HepG2 (cell line): ENCODE data around the gene GGA1. TPM values are rescaled to one million over a fixed set of nuclear protein-coding genes. Genes with fewer than 3 reads are reported as not detected.

Experiments
- ARNT2 ChIP-seq: sonication (generic); formaldehyde crosslinking; IDR thresholded peaks from 2 replicates; pipeline ENCODE4 v1.8.0; 2022; ENCODE audit warnings: mild to moderate bottlenecking, low read depth, missing genetic modification reagents, moderate library complexity
- DDIT3 ChIP-seq: sonication (generic); formaldehyde crosslinking; IDR thresholded peaks from 2 replicates; pipeline ENCODE4 v1.4.0; 2020; ENCODE audit warnings: mild to moderate bottlenecking, missing genetic modification reagents
- FOXM1 ChIP-seq: sonication (generic); formaldehyde crosslinking; IDR thresholded peaks from 2 replicates; pipeline ENCODE4 v1.5.0; 2020; ENCODE audit warnings: missing genetic modification reagents
- HES4 ChIP-seq: sonication (generic); formaldehyde crosslinking; IDR thresholded peaks from 2 replicates; pipeline ENCODE4 v1.9.0; 2021; ENCODE audit warnings: mild to moderate bottlenecking, missing genetic modification reagents, borderline replicate concordance
- ISL2 ChIP-seq: sonication (generic); formaldehyde crosslinking; IDR thresholded peaks from 2 replicates; pipeline ENCODE4 v1.5.0; 2020; ENCODE audit warnings: missing genetic modification reagents
- MAZ ChIP-seq, 2 experiments: sonication (generic) in 1 of 2; formaldehyde crosslinking in 1 of 2; IDR thresholded peaks; 2 replicates each; pipeline versions ENCODE4 v1.5.0 to v1.6.1; 2012 to 2020; ENCODE audit warnings: low read depth in 2 of 2, mild to moderate bottlenecking in 2 of 2, borderline replicate concordance in 1 of 2, improper control_type of control experiment in 1 of 2, low read length in 1 of 2, missing genetic modification reagents in 1 of 2, moderate library complexity in 1 of 2
- NFRKB ChIP-seq: fragments of 450-650 bp; IDR thresholded peaks from 2 replicates; pipeline ENCODE4 v1.6.1; 2017
- NRL ChIP-seq: sonication (generic); formaldehyde crosslinking; IDR thresholded peaks from 2 replicates; pipeline ENCODE4 v1.5.0; 2020; ENCODE audit warnings: missing genetic modification reagents, mild to moderate bottlenecking, moderate library complexity, borderline replicate concordance
- PBX3 ChIP-seq: sonication (generic); formaldehyde crosslinking; IDR thresholded peaks from 2 replicates; pipeline ENCODE4 v1.8.1; 2023; ENCODE audit warnings: missing genetic modification reagents, inconsistent platforms, borderline replicate concordance
- POGK ChIP-seq: sonication (generic); formaldehyde crosslinking; conservative IDR thresholded peaks from 2 replicates; pipeline ENCODE4 v1.8.0; 2022; ENCODE audit warnings: mild to moderate bottlenecking, moderate library complexity, missing genetic modification reagents
- PTBP1 ChIP-seq: fragments of 200-400 bp; formaldehyde crosslinking; IDR thresholded peaks from 2 replicates; pipeline ENCODE4 v1.6.1; 2018; ENCODE audit warnings: low read length, low read depth; ENCODE audit not compliant: poor library complexity, severe bottlenecking
- RAD51 ChIP-seq: fragments of 450-650 bp; IDR thresholded peaks from 2 replicates; pipeline ENCODE4 v1.6.1; 2016; ENCODE audit warnings: borderline replicate concordance
- THAP11 ChIP-seq: IDR thresholded peaks from 2 replicates; pipeline ENCODE4 v1.6.1; 2016; ENCODE audit warnings: missing biosample characterization, missing genetic modification reagents
- XRCC5 ChIP-seq: fragments of 200-400 bp; formaldehyde crosslinking; optimal IDR thresholded peaks from 2 replicates; pipeline ENCODE3; 2017; ENCODE audit warnings: mild to moderate bottlenecking, low read length
- ZBTB2 ChIP-seq: sonication (generic); formaldehyde crosslinking; IDR thresholded peaks from 2 replicates; pipeline ENCODE4 v1.8.0; 2022; ENCODE audit warnings: low read depth, missing genetic modification reagents
- ZFP90 ChIP-seq: sonication (generic); formaldehyde crosslinking; IDR thresholded peaks from 2 replicates; pipeline ENCODE4 v1.8.0; 2022; ENCODE audit warnings: missing genetic modification reagents, mild to moderate bottlenecking, inconsistent platforms, borderline replicate concordance
- ZNF317 ChIP-seq: sonication (generic); formaldehyde crosslinking; IDR thresholded peaks from 2 replicates; pipeline ENCODE4 v1.5.0; 2020; ENCODE audit warnings: mild to moderate bottlenecking, missing genetic modification reagents
- ZNF577 ChIP-seq: sonication (generic); formaldehyde crosslinking; IDR thresholded peaks from 2 replicates; pipeline ENCODE4 v1.4.0; 2020; ENCODE audit warnings: mild to moderate bottlenecking, low read depth, missing genetic modification reagents, borderline replicate concordance
- ZNF629 ChIP-seq: sonication (generic); formaldehyde crosslinking; conservative IDR thresholded peaks from 2 replicates; pipeline ENCODE4 v1.5.0; 2020; ENCODE audit warnings: missing genetic modification reagents
- ZNF747 ChIP-seq: sonication (generic); formaldehyde crosslinking; IDR thresholded peaks from 2 replicates; pipeline ENCODE4 v1.8.1; 2023; ENCODE audit warnings: missing genetic modification reagents, mild to moderate bottlenecking, borderline replicate concordance
- ZNF788 ChIP-seq: sonication (generic); formaldehyde crosslinking; IDR thresholded peaks from 2 replicates; pipeline ENCODE4 v1.5.0; 2020; ENCODE audit warnings: mild to moderate bottlenecking, missing genetic modification reagents, borderline replicate concordance
- polyA plus RNA-seq, 8 experiments: library from polyadenylated mRNA; depleted of rRNA in 3 of 8; stranded (reverse) in 7 of 8; unstranded in 1 of 8; fragments of >200 nt; fragmentation: Illumina TruSeq in 4 of 8; extraction: Trizol in 4 of 8; gene quantifications; 2 replicates each; pipeline versions ENCODE4 v1.2.1 to v1.2.3, GENCODE V29; 2011 to 2016; ENCODE audit warnings: low read depth in 4 of 8, missing spikeins in 1 of 8, mixed read lengths in 1 of 8; ENCODE audit not compliant: insufficient read depth in 1 of 8
- total RNA-seq, 5 experiments: library from RNA; depleted of rRNA; stranded (reverse); fragments of >200 nt; fragmentation: Illumina TruSeq; extraction: Trizol; gene quantifications; 2 replicates each; pipeline ENCODE4 v1.2.3, GENCODE V29; 2016; ENCODE audit warnings: low read depth in 1 of 5
- TF ChIP-seq, protein P1 (sequence below): sonication (generic); formaldehyde crosslinking; IDR thresholded peaks from 2 replicates; pipeline ENCODE4 v1.5.0; 2020; ENCODE audit warnings: mild to moderate bottlenecking, missing genetic modification reagents, moderate library complexity

GGA1 gene
- total and polyA plus RNA-seq, 2 of the 13 experiments (the other 11 are each of a cell fraction or from before 2014, with no cell fraction given): 29.1 to 87.2 TPM

DNA sequence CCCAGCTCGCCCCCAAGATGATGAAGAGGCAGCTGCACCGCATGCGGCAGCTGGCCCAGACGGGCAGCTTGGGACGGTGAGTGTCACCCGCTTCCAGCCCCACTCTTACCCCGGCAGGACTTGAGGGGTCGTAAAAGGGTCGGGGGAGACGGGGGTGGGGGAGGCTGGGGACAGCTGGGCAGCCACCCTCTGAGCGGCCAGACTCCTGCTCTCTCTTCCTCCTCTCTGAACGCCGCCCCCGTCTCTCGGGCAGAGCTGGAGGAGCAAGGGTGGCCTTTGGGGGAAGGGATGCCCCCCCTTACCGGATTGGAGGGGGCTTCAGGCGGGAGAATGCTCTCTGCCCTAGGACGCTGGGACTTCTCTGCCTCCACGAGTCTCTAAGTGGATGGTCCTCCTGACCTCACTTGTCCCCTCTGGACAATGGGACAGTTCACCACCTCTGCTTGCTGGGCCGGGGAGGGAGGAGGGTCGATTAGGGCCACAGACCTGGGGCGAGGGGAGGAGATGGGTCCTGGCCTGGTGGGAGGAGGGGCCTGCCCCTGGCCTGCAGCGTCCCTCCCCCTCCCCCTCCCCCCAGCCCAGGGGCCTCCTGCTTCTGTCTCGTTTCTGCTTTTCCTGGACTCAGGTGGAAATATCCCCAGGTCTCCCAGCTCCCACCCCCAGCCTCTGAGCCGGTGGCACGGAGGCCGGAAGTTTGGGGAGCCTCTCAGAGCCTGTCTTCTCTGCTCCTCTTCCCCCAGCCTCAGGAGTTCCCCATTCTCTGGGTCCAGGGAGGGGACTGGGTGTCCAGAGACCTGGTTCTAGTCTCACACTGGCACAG, 31.3 kb downstream of the GGA1 start (continued):
- TF ChIP-seq ZNF788 (CRISPR knock-in tag) (0 out of 2 replicates have a peak, but pooled peaks have one; percentile 33), RAD51 (no peak), THAP11 (CRISPR knock-in tag) (no peak), POGK (no peak), MAZ (IDR thresholded peaks at IDR 0.05; ENCODE audit: borderline replicate concordance, low read depth, low read length) (no peak), MAZ (CRISPR knock-in tag; IDR thresholded peaks at IDR 0.05; ENCODE audit: low read depth) (0 out of 2 replicates have a peak, but pooled peaks have one; percentile 30), PBX3 (CRISPR knock-in tag) (no peak), NFRKB (no peak), FOXM1 (CRISPR knock-in tag) (no peak), ZNF747 (CRISPR knock-in tag) (no peak), DDIT3 (CRISPR knock-in tag) (no peak), ZNF629 (peak; percentile 97), ZBTB2 (CRISPR knock-in tag) (no peak), PTBP1 (no peak), NRL (CRISPR knock-in tag) (peak; percentile 15; the same call in 1 of the 2 replicates), ZNF577 (CRISPR knock-in tag) (no peak), ZNF317 (CRISPR knock-in tag) (no peak), HES4 (CRISPR knock-in tag) (no peak), XRCC5 (no peak), ARNT2 (CRISPR knock-in tag) (no peak), ISL2 (CRISPR knock-in tag) (no peak), ZFP90 (CRISPR knock-in tag) (no peak)
- TF ChIP-seq, protein P1, sequence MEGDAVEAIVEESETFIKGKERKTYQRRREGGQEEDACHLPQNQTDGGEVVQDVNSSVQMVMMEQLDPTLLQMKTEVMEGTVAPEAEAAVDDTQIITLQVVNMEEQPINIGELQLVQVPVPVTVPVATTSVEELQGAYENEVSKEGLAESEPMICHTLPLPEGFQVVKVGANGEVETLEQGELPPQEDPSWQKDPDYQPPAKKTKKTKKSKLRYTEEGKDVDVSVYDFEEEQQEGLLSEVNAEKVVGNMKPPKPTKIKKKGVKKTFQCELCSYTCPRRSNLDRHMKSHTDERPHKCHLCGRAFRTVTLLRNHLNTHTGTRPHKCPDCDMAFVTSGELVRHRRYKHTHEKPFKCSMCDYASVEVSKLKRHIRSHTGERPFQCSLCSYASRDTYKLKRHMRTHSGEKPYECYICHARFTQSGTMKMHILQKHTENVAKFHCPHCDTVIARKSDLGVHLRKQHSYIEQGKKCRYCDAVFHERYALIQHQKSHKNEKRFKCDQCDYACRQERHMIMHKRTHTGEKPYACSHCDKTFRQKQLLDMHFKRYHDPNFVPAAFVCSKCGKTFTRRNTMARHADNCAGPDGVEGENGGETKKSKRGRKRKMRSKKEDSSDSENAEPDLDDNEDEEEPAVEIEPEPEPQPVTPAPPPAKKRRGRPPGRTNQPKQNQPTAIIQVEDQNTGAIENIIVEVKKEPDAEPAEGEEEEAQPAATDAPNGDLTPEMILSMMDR: no peak
